ENCODE results near the gene GAL3ST2.
"Not testable (repeated sequence)": the region's sequence is repeated elsewhere in the genome, so short reads cannot be mapped to it uniquely, and the experiment has no call there.

Gene GAL3ST2

DNA sequence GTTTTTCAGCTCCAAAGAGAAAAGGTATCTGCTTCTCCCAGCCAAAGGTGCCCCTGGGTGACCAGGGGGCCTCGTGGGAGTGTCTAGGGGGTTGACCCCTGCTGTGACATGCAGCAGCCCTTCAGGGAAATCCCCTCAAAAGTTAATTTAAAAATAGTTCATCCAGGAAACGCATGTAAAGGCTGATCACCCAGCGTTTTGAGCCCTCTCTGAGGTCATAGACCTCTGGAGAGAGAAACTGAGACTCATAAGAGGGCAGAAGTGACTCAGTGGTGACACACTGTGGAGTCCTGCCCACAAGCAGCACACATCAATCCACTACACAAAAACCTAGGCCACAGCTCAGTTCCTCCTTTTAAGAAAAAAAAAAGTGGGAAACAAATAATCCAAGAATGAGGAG is 11.9 kb downstream of the GAL3ST2 start:
- peak; percentile 90 for TF ChIP-seq SPI1 (IDR thresholded peaks at IDR 0.05; ENCODE audit: low read depth, low read length)
- TF ChIP-seq TAF1 (IDR thresholded peaks at IDR 0.05; ENCODE audit: low read depth, low read length), result no peak
- FAIRE-seq, result peak; percentile 76
- DNase-seq (ENCODE audit: insufficient read length, low spot score), result peak; percentile 18

DNA sequence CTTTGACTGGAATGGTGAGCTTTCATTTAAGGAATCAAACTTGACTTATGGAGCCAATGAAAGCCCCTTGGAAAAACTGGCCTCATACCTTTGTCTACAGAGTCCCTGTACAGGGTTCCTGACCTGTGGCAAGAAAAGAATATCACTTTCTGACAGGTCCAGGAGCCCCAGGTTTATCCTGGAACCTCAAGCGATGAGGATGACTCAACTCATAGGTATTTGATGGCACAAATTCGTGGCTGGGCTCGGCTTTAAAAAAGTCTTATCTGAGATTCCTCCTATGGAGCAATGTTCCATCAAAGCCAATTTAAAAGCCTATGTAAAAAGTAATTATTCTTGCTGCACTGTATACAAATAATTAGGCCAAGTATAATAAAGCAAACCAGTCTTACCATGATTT is 14.8 kb downstream of the GAL3ST2 start:
- not testable (repeated sequence) for FAIRE-seq; DNase-seq (ENCODE audit: insufficient read length, low spot score)

DNA sequence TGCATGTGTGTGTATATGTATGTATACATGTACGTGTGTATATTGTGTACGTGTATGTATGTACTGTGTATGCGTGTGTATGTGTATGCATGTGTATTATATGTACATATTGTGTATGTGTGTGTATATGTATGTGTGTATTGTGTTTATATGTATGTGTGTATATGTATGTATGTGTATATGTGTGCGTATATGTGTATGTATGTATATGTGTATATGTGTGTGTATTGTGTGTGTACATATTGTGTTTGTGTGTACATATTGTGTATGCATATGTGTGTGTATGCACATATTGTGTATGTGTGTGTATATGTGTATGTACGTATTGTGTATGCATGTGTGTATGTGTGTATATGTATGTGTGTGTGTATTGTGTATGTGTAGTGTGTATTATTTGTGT is 16.8 kb downstream of the GAL3ST2 start:
- TF ChIP-seq POLR2AphosphoS5 (IDR thresholded peaks at IDR 0.05; ENCODE audit: low read depth, low read length), result no peak
- TF ChIP-seq SPI1 (IDR thresholded peaks at IDR 0.05; ENCODE audit: low read depth, low read length), result no peak
- no peak for TF ChIP-seq PAX5 (IDR thresholded peaks at IDR 0.05; ENCODE audit: insufficient read depth, low read length, severe bottlenecking)
- no peak for TF ChIP-seq POU2F2 (IDR thresholded peaks at IDR 0.05; ENCODE audit: low read depth, low read length)
- TF ChIP-seq TAF1 (IDR thresholded peaks at IDR 0.05; ENCODE audit: low read depth, low read length), result no peak
- TF ChIP-seq POLR2A (IDR thresholded peaks at IDR 0.05; ENCODE audit: low read depth, low read length), result no peak
- no peak for DNase-seq (ENCODE audit: insufficient read length, low spot score)
- FAIRE-seq, result peak; percentile 89

DNA sequence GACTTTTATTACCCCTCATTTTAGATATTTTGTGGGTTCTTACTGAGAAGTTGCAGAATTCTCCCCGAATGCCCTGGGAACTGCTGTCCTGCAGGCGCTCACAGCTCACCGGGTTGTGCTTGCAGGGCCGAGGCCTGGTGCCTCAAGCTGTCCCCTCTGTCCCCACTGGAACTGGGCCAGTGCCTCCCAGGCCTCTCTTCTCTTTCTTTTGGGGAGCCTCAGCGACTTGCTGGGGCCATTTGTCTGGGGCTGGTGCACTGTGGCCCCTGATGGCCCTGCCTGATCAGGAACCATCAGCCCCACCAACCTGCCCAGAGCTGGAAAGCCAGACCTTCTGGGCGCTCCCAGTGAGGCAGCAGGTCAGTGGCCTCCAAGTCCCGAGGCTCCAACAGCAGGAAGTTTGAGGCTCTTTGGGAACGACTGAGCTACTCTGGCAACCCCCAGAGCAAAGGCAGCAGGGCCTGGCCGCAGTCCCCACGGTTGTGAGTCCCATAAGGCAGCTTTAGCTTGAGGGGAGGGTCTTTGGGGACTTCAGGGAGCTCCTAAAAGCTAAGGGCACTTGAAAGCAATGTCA is 17.7 kb downstream of the GAL3ST2 start:
- DNase-seq (ENCODE audit: insufficient read length, low spot score) (no peak), FAIRE-seq (no peak)
- TF ChIP-seq POLR2A (IDR thresholded peaks at IDR 0.05; ENCODE audit: low read depth, low read length) (no peak), PAX5 (IDR thresholded peaks at IDR 0.05; ENCODE audit: insufficient read depth, low read length, severe bottlenecking) (no peak), TAF1 (IDR thresholded peaks at IDR 0.05; ENCODE audit: low read depth, low read length) (no peak), POU2F2 (IDR thresholded peaks at IDR 0.05; ENCODE audit: low read depth, low read length) (no peak), POLR2AphosphoS5 (IDR thresholded peaks at IDR 0.05; ENCODE audit: low read depth, low read length) (no peak), SPI1 (IDR thresholded peaks at IDR 0.05; ENCODE audit: low read depth, low read length) (no peak)

DNA sequence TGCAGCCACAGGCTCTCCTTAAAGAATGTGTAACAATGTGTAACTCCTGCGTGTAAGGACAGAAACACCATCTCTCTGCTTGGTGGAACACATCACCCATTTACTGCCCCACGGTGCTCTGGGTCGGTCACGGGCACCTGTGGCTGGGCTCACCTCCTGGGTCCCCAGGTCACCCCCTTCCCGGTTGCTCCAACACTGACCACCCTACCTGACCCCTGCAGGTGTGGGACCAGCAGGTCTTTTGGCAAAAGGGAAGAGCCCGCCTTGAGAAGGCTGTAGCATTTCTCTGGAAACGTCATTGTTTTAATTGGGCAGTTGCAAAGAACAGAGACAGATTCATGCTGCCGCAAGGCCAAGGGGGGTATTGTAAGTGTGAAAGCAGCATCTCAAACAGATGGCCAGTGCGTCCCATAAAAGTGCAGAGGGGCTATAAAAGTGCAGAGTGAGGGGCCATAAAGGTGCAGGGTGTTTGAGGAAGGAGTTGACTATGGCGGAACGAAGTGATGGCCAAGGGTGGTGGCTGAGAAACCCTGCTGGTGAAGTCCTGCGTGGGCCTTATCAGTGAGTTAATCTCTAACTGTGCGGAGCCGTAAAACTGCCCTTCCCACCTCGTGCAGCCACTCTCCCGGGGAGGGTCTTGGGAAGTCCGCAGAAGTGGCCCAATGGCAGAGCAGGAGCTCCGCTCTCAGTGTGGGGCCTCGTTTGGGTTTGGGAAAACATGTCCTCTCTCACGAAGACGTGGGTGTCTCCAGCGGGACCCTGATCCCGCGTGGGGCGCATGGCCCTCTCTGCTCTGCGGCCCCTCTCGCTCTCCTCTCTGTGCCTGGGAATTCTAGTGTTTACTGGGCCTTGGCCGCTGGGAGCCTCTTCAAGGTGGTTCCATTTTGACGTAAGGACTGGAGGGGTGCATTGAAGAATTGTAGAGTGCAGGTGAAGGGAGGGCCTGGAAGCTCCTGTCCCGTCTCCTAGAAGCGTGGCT is 18.7 kb downstream of the GAL3ST2 start:
- DNase-seq (ENCODE audit: insufficient read length, low spot score), result no peak
- no peak for FAIRE-seq
- TF ChIP-seq SPI1 (IDR thresholded peaks at IDR 0.05; ENCODE audit: low read depth, low read length) (no peak), TAF1 (IDR thresholded peaks at IDR 0.05; ENCODE audit: low read depth, low read length) (no peak), POU2F2 (IDR thresholded peaks at IDR 0.05; ENCODE audit: low read depth, low read length) (no peak), POLR2AphosphoS5 (IDR thresholded peaks at IDR 0.05; ENCODE audit: low read depth, low read length) (no peak), PAX5 (IDR thresholded peaks at IDR 0.05; ENCODE audit: insufficient read depth, low read length, severe bottlenecking) (no peak), POLR2A (IDR thresholded peaks at IDR 0.05; ENCODE audit: low read depth, low read length) (no peak)

DNA sequence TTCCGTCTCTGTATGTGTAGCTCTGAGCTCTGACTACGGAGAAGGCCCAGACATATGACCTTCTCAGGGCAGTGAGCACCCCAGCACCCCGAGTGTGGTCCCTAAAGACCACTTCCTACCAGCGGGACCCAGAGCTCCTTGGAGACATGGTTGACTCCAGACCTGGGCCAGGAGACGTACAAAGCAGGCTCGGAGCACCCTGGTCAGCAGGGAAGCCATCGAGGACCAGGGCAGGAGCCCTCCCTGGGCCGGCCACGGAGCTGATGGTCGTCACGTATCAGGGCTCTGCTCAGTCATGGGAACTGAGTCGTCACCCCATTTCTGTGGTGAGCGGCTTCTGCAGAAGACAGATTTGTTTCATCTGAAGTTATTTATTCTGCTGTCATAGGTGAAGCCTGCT is 19.6 kb downstream of the GAL3ST2 start:
- DNase-seq (ENCODE audit: insufficient read length, low spot score), result peak; percentile 11
- no peak for FAIRE-seq
- TF ChIP-seq SPI1 (IDR thresholded peaks at IDR 0.05; ENCODE audit: low read depth, low read length), result no peak
- TF ChIP-seq PAX5 (IDR thresholded peaks at IDR 0.05; ENCODE audit: insufficient read depth, low read length, severe bottlenecking), result no peak
- TF ChIP-seq POLR2AphosphoS5 (IDR thresholded peaks at IDR 0.05; ENCODE audit: low read depth, low read length), result no peak
- no peak for TF ChIP-seq POLR2A (IDR thresholded peaks at IDR 0.05; ENCODE audit: low read depth, low read length)
- TF ChIP-seq TAF1 (IDR thresholded peaks at IDR 0.05; ENCODE audit: low read depth, low read length), result no peak
- no peak for TF ChIP-seq POU2F2 (IDR thresholded peaks at IDR 0.05; ENCODE audit: low read depth, low read length)

DNA sequence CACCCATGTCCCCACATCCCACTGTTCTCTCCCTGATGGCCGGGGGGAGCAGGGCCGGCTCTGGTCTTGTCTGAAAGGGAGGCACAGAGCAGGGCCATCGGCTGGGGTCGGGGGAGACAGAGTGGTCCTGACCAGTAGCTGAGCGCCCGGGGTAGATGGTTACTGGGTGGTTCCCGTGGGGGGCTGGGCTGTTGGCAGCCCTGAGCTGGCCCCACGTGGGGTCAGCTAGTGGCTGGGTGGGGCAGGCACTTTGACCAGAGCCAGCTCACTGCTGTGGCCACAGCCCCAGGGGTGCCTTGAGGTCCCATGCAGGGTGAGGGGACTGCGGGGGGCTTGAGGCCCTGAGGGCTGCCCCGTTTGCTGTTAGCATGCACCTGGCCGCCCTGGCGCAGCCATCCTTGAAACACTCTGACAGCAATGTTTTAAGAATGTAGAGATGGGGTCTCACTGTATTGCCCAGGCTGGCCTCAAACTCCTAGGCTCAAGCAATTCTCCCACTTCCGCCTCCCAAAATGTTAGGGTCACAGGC is 20.1 kb downstream of the GAL3ST2 start:
- DNase-seq (ENCODE audit: insufficient read length, low spot score), result peak; percentile 11
- TF ChIP-seq POLR2A (IDR thresholded peaks at IDR 0.05; ENCODE audit: low read depth, low read length) (no peak), PAX5 (IDR thresholded peaks at IDR 0.05; ENCODE audit: insufficient read depth, low read length, severe bottlenecking) (no peak), TAF1 (IDR thresholded peaks at IDR 0.05; ENCODE audit: low read depth, low read length) (no peak), SPI1 (IDR thresholded peaks at IDR 0.05; ENCODE audit: low read depth, low read length) (no peak), POU2F2 (IDR thresholded peaks at IDR 0.05; ENCODE audit: low read depth, low read length) (no peak), POLR2AphosphoS5 (IDR thresholded peaks at IDR 0.05; ENCODE audit: low read depth, low read length) (no peak)
- FAIRE-seq, result no peak

DNA sequence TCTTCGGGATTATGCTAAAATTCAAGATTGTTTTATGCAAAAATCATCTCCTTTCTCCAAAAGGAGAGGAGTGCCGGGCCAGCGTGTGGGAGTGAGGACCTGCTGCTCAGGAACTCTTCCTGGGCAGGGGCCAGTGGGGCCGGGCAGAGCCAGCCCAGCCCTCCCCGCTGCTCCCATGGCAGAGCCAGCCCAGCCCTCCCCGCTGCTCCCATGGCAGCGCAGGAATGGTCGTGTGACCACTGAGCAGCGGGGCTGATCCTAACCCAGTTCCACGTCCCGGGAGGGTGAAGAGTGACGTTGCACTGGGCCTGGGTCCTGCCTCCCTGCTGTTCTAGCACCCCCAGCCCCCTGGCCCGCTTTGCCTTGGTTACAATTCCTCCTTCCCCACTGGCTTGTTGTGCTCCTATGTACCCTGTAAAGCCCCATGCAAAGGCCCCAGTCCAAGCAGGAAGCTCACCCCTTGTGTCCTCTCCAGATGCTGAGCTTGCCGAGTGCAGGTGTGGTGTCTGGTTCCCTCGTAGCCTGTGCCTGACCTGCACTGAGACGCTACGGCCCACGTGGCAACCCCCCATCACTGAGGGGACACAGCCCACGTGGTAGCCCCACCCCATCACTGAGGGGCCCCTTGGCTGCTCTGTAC is 20.9 kb downstream of the GAL3ST2 start:
- DNase-seq (ENCODE audit: insufficient read length, low spot score), result peak; percentile 21
- no peak for TF ChIP-seq TAF1 (IDR thresholded peaks at IDR 0.05; ENCODE audit: low read depth, low read length)
- FAIRE-seq, result no peak

DNA sequence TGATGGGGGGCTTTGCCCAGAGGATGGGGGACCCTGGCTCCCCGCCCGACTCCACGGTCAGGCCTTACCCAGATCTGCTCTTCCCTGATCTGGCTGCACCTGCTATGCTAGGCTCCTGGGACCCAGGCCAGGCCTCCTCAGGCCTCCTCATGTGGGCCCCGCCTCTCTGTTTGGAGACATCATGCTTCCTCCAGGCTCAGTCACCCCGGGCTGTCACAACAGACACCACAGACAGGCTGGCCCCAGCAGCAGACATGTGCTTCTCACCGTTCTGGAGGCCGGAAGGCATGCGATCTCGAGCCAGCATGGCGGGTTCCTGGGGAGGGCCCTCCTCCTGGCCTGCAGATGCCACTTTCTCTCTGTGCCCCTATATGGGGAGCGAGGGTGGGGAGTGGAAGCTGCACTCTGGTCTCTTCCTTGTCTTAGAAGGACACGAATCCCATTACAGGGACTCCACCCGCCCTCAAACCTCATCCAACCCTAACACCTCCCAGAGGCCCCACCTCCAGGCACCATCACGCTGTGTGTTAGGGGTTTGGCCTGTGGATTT is 21.5 kb downstream of the GAL3ST2 start:
- no peak for FAIRE-seq

More for the DNA sequence above, 21.5 kb downstream of the GAL3ST2 start:
- TF ChIP-seq SPI1 (IDR thresholded peaks at IDR 0.05; ENCODE audit: low read depth, low read length) (no peak), POLR2A (IDR thresholded peaks at IDR 0.05; ENCODE audit: low read depth, low read length) (no peak), PAX5 (IDR thresholded peaks at IDR 0.05; ENCODE audit: insufficient read depth, low read length, severe bottlenecking) (no peak), POU2F2 (IDR thresholded peaks at IDR 0.05; ENCODE audit: low read depth, low read length) (no peak), POLR2AphosphoS5 (IDR thresholded peaks at IDR 0.05; ENCODE audit: low read depth, low read length) (no peak), TAF1 (IDR thresholded peaks at IDR 0.05; ENCODE audit: low read depth, low read length) (no peak)
- peak; percentile 17 for DNase-seq (ENCODE audit: insufficient read length, low spot score)

All from GM12891 (cell line).